Duodenal mucosa (tissue), 2 donors: Measurements from ENCODE around the gene INPP5D.

ENCODE experiments used
- H3K27ac ChIP-seq: one replicate; pipeline ENCODE4 v1.7.0; 2013; ENCODE audit warnings: low read depth, low read length
- H3K27me3 ChIP-seq, 2 donors: one replicate each; pipeline ENCODE4 v1.7.0; 2013; ENCODE audit warnings: low read length in 2 of 2, control low read depth in 1 of 2; ENCODE audit not compliant: insufficient read depth in 2 of 2, control insufficient read depth in 1 of 2
- H3K36me3 ChIP-seq, 2 donors: one replicate each; pipeline ENCODE4 v1.7.0; 2013; ENCODE audit warnings: low read length in 2 of 2, control low read depth in 1 of 2; ENCODE audit not compliant: insufficient read depth in 2 of 2, control insufficient read depth in 1 of 2
- H3K4me1 ChIP-seq, 2 donors: one replicate each; pipeline ENCODE4 v1.7.0; 2013; ENCODE audit warnings: low read length in 2 of 2, control low read depth in 1 of 2; ENCODE audit not compliant: insufficient read depth in 2 of 2, control insufficient read depth in 1 of 2
- H3K4me3 ChIP-seq, 2 donors: one replicate each; pipeline ENCODE4 v1.7.0; 2013; ENCODE audit warnings: low read length in 2 of 2, low read depth in 1 of 2
- H3K9ac ChIP-seq, 2 donors: one replicate each; pipeline ENCODE4 v1.7.0; 2013; ENCODE audit warnings: low read length in 2 of 2, low read depth in 1 of 2
- H3K9me3 ChIP-seq, 2 donors: one replicate each; pipeline ENCODE4 v1.7.0; 2013; ENCODE audit warnings: low read length in 2 of 2, control low read depth in 1 of 2; ENCODE audit not compliant: control insufficient read depth in 1 of 2

The INPP5D gene

GRCh38 chr2:233039846-233040530 is 20.2 kb upstream of the INPP5D start:
- no peak overlapping the region for H3K9ac ChIP-seq
- no peak overlapping the region for H3K27ac ChIP-seq
- H3K4me1 ChIP-seq: no peaks in the 10 kb centered on the region
- no peaks in the 10 kb centered on the region for H3K36me3 ChIP-seq
- H3K9me3 ChIP-seq: no peaks in the 10 kb centered on the region
- no peaks in the 10 kb centered on the region for H3K27me3 ChIP-seq
- H3K4me3 ChIP-seq: no peak overlapping the region

DNA sequence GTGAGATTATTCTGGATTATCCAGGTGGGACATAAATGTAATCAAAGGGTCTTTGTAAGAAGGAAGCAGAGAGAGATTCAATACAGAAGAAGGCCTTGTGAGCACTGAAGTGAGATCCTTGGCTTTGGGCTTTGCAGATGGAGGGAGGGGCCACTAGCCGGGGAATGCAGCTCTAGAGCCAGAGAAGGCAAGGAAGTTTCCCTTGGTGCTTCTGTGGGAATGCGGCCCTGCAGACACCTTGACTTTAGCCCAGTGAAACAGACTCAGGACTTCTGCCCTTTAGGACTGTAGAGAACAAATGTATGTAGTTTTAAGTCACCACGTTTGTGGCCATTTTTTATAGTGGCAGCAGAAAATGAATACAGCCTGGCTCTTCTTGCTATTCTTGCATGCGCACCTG is 19.6 kb upstream of the INPP5D start:
- H3K36me3 ChIP-seq: no peaks in the 10 kb centered on the region
- no peak overlapping the region for H3K9ac ChIP-seq
- H3K27ac ChIP-seq: no peak overlapping the region
- H3K4me1 ChIP-seq: no peaks in the 10 kb centered on the region
- H3K9me3 ChIP-seq: no peaks in the 10 kb centered on the region
- no peaks in the 10 kb centered on the region for H3K27me3 ChIP-seq
- H3K4me3 ChIP-seq: no peak overlapping the region

DNA sequence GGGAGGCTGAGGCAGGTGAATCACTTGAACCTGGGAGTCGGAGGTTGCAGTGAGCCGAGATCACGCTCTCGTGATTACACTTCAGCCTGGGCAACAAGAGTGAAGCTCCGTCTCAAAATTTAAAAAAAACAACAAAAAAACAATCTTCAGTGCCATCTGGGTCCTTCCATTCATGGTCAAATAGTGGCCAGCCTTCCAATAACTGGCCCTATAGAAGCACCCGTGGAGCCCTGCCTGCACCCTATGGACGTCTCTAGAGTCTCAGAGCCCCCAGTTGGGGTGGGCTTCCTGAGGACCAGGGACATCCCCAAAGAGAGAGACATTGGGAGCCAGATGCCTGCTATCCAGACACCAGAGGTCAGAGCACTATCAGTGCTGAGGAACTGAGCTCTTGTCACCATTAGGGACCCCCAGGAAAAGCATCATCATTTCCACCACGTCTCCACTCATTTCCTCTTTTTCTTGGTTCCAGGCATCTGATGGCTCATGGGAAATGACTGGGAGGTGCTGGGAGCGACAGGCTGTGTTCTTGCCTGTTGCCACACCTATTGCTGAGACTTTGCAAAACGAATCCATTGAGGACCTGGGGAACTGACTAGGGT is 18.3 kb upstream of the INPP5D start:
- Histone ChIP-seq H3K27me3 (no peaks in the 10 kb centered on the region), H3K27ac (no peak overlapping the region), H3K9ac (no peak overlapping the region), H3K36me3 (no peaks in the 10 kb centered on the region), H3K4me3 (no peak overlapping the region), H3K4me1 (no peaks in the 10 kb centered on the region), H3K9me3 (no peaks in the 10 kb centered on the region)

DNA sequence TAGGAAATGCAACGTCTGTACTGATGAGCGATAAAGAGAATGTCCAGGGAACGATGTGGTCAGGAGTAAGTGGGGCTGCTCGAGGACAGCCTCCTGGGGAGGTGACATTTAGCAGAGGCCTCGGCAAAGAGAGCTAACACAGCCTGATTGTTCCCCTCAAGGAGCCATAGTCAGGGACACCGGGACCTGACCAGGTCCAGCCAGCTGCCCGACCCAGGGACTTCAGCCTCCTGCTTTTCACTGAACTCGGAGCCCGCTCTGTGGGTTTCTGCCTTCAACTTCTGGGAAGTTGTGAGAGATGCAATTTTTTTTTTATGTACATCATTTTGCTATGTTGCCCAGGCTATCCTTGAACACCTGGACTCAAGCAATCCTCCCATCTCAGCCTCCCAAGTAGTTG is 17.6 kb upstream of the INPP5D start:
- Histone ChIP-seq H3K27ac (no peak overlapping the region), H3K9ac (no peak overlapping the region), H3K4me3 (no peak overlapping the region)

DNA sequence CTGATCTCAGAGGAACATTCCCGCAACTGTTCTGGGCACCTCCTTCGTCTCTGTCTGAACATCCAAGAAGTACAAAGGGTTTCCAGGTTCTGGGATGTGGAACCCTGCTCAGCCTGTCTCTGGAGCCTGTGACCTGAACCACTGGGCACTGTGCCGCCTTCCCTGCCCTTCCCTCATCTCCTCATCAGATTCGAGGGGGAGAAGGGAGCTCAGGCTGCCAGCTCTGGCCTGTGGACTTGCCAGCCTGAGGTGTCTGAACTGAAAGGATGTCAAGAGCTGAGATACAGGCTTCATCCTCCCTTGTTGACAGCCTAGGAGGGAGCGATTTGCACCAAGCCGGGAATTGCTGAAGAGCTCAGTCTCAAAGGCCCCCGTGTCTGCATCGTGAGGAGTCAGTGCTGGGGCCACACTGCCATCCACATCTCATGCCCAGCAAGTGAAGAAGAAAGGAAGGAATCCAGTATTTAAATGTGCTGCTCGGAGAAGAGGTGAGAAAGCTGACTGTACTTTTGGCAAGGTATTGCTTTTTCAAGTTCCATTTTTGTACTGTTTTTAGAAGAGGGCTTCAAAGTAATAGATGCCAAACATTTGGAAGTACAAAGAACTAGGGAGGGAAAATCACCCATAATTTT is 15.1 kb upstream of the INPP5D start:
- H3K36me3 ChIP-seq: no peaks in the 10 kb centered on the region
- no peak overlapping the region for H3K9ac ChIP-seq
- peaks cover 0 to 7% of the 10 kb centered on the region in 2 donors for H3K4me1 ChIP-seq
- no peaks in the 10 kb centered on the region for H3K9me3 ChIP-seq
- H3K27ac ChIP-seq: no peak overlapping the region
- no peaks in the 10 kb centered on the region for H3K27me3 ChIP-seq
- no peak overlapping the region for H3K4me3 ChIP-seq

More for the DNA sequence above, 17.6 kb upstream of the INPP5D start:
- Histone ChIP-seq H3K27me3 (no peaks in the 10 kb centered on the region), H3K4me1 (no peaks in the 10 kb centered on the region), H3K9me3 (no peaks in the 10 kb centered on the region), H3K36me3 (no peaks in the 10 kb centered on the region)

GRCh38 chr2:233047206-233047605 is 12.9 kb upstream of the INPP5D start:
- H3K4me1 ChIP-seq: peaks cover 0 to 7% of the 10 kb centered on the region in 2 donors
- H3K27ac ChIP-seq: no peak overlapping the region
- H3K4me3 ChIP-seq: no peak overlapping the region
- H3K27me3 ChIP-seq: no peaks in the 10 kb centered on the region
- H3K9ac ChIP-seq: no peak overlapping the region
- H3K9me3 ChIP-seq: no peaks in the 10 kb centered on the region
- no peaks in the 10 kb centered on the region for H3K36me3 ChIP-seq

DNA sequence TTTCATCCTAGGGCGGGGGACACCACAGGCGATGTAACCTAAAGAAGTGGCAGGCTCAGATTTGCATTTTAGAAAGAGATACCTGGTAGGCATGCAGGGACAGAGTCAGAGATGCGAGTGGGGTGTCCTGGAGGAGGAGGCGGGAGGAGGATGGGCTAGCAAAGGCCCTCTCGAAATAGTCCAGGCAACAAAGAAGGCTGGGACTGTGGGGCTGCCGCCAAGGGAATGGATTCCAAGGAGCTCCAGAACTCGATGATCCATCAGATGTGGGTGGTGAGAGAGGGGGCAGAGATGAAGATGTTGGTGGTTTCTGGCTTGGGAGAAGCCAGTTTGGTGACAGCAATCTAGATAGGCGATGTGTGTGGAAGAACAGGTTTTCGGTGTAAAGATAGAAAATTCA is 12.5 kb upstream of the INPP5D start:
- Histone ChIP-seq H3K9ac (no peak overlapping the region), H3K4me1 (peaks cover 0 to 7% of the 10 kb centered on the region in 2 donors), H3K36me3 (no peaks in the 10 kb centered on the region), H3K27ac (no peak overlapping the region), H3K27me3 (no peaks in the 10 kb centered on the region), H3K9me3 (no peaks in the 10 kb centered on the region), H3K4me3 (no peak overlapping the region)

DNA sequence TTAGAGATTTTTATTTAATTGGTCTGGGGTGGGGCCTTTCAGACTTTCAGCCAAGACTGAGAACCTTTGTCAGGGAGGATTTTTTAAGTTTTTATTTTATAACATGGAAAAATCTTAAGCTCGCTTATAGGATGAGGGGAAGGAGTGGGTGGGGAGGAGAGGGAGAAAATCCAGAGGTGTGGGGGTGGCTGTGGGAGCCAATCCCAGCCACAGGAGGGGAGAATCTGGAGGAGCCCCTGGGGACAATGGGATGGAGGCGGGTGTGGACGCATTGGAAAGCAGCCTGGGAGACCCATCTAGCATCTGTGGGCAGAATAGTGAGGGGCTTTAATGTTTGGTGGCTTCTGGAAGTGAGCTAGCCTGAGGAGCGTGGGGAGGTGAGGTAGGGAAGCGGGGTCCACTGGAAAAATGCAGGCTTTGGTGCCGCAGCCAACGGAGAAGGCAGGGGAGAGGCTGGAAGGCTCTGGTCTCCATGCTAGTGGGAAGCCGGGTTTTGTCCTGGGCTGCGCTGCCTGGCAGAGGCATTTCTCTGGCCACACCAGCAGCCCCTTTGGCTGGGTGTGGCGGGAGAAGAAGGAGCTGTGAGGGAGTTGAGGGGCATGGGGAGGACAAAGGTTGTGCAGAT is 11.5 kb upstream of the INPP5D start:
- Histone ChIP-seq H3K27me3 (no peaks in the 10 kb centered on the region), H3K4me1 (peaks cover 0 to 7% of the 10 kb centered on the region in 2 donors), H3K36me3 (no peaks in the 10 kb centered on the region), H3K4me3 (no peak overlapping the region), H3K27ac (no peak overlapping the region), H3K9me3 (no peaks in the 10 kb centered on the region), H3K9ac (no peak overlapping the region)

GRCh38 chr2:233049194-233049761 is 10.9 kb upstream of the INPP5D start:
- no peaks in the 10 kb centered on the region for H3K27me3 ChIP-seq
- no peak overlapping the region for H3K27ac ChIP-seq
- H3K4me1 ChIP-seq: peaks cover 0 to 7% of the 10 kb centered on the region in 2 donors
- H3K36me3 ChIP-seq: no peaks in the 10 kb centered on the region
- H3K9ac ChIP-seq: no peak overlapping the region
- no peaks in the 10 kb centered on the region for H3K9me3 ChIP-seq
- no peak overlapping the region for H3K4me3 ChIP-seq
